ENCODE results near the gene INSRR.

Gene INSRR

DNA sequence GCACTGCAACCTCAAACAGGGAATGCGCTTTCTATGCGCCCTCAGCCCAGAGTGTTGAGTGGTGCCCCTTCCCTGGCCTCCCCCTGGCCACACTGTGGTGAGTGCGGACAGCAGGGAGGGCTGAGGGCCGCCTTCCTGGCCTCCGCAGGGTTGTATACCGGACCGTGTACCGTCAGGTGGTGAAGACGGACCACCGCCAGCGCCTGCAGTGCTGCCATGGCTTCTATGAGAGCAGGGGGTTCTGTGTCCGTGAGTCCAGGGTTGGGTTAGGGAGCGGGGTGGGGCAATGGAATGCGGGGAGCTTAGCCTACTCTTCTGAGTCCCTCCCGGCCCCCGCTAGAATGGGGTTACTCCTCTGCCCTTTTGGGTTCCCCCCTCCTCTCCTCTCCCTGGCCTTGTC, 46.3 kb upstream of the INSRR start:
- Histone ChIP-seq H2BK15ac (ENCODE audit: low read length) (peak overlapping the region; percentile 58), H3K23ac (ENCODE audit: low read depth, low read length, poor library complexity) (no peak overlapping the region), H4K8ac (ENCODE audit: low read depth, low read length) (peak overlapping the region; percentile 43), H3K4me3 (ENCODE audit: low read length in 2 of 2) (no peak overlapping the region), H3K27ac (replicated peaks; ENCODE audit: low read length) (no peak overlapping the region), H3K27me3 (ENCODE audit: control insufficient read depth in 3 of 3, insufficient read depth in 3 of 3, low read depth in 1 of 3, low read length in 3 of 3) (peaks cover 0 to 14% (median 0%) of the 10 kb centered on the region in 3 experiments), H3K9ac (ENCODE audit: low read depth, low read length, poor library complexity) (no peak overlapping the region), H2BK120ac (ENCODE audit: low read depth, low read length) (no peak overlapping the region), H3K18ac (ENCODE audit: low read length) (no peak overlapping the region), H4K91ac (ENCODE audit: low read depth, low read length, poor library complexity) (peak overlapping the region; percentile 53), H3K79me1 (ENCODE audit: low read depth, low read length) (no peaks in the 10 kb centered on the region), H2AFZ (ENCODE audit: low read length) (no peak overlapping the region), H3K4ac (ENCODE audit: low read length) (peak overlapping the region; percentile 37), H3K14ac (ENCODE audit: low read length) (peak overlapping the region; percentile 71), H3K36me3 (replicated peaks in 1 of 2; ENCODE audit: control insufficient read depth in 2 of 2, insufficient read depth in 2 of 2, low read length in 2 of 2) (no peaks in the 10 kb centered on the region), H2BK12ac (ENCODE audit: low read length) (peak overlapping the region; percentile 41), H2AK5ac (ENCODE audit: low read depth, low read length) (peak overlapping the region; percentile 56), H3K9me3 (replicated peaks in 1 of 2; ENCODE audit: control insufficient read depth in 2 of 2, insufficient read depth in 1 of 2, low read depth in 1 of 2, low read length in 2 of 2) (peaks cover 0 to 3% of the 10 kb centered on the region in 2 donors), H3K4me1 (ENCODE audit: control insufficient read depth in 2 of 2, insufficient read depth in 1 of 2, low read depth in 1 of 2, low read length in 2 of 2) (peaks cover 0 to 5% of the 10 kb centered on the region in 2 donors), H2BK5ac (ENCODE audit: low read length) (no peak overlapping the region), H3K4me2 (ENCODE audit: insufficient read depth, low read length, poor library complexity, severe bottlenecking) (no peak overlapping the region)
- WGBS, 2 donors (ENCODE audit: extremely low coverage in 2 of 2, insufficient read length in 2 of 2, insufficient replicate concordance in 1 of 2): no CpG with 5 or more reads among the region's 16 CpGs
- DNase-seq (ENCODE audit: low spot score): no peak

DNA sequence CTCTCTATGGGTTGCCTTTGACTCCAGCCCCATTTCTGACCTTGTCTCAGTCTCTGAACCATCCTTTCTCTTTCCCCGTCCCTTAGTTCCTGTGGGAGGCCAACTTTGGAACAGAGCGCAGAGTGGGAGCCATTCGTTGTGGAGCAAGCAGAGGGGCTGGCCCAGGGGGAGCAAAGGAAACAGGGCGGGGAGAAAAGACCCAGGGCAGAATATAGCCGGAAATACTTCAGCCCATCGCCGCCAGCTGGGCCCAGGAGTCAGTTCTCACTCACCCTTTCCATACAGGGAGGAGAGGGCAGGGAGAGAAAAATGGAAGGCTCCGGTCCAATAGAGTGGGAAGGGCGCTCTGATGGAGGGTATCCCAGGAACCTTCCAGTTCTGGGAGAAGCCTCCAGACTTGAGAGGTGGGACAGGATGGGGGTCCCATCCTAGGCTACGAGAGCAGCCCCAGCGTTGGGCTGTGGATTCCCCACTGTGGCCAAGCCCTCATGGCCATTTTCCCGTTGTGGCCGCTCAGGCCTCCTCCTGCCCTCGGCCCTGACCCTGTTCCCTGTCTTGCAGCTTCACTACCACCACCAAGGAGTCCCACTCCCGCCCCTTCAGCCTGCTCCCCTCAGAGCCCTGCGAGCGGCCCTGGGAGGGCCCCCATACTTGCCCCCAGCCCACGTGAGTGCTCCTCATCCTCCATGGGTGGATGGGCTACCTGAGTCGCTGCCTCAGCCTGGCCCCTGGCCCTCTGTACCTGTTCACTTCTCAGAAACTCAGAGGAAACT, 45.5 kb upstream of the INSRR start:
- H3K4me3 ChIP-seq (ENCODE audit: low read length in 2 of 2): no peak overlapping the region
- H2BK12ac ChIP-seq (ENCODE audit: low read length): peak overlapping the region; percentile 58
- H2BK5ac ChIP-seq (ENCODE audit: low read length): no peak overlapping the region
- H3K14ac ChIP-seq (ENCODE audit: low read length): no peak overlapping the region
- H3K23ac ChIP-seq (ENCODE audit: low read depth, low read length, poor library complexity): no peak overlapping the region
- H3K27ac ChIP-seq (replicated peaks; ENCODE audit: low read length): no peak overlapping the region
- H4K8ac ChIP-seq (ENCODE audit: low read depth, low read length): no peak overlapping the region
- peaks cover 0 to 5% of the 10 kb centered on the region in 2 donors for H3K4me1 ChIP-seq (ENCODE audit: control insufficient read depth in 2 of 2, insufficient read depth in 1 of 2, low read depth in 1 of 2, low read length in 2 of 2)
- H3K9ac ChIP-seq (ENCODE audit: low read depth, low read length, poor library complexity): no peak overlapping the region
- H4K91ac ChIP-seq (ENCODE audit: low read depth, low read length, poor library complexity): peak overlapping the region; percentile 53
- H3K9me3 ChIP-seq (replicated peaks in 1 of 2; ENCODE audit: control insufficient read depth in 2 of 2, insufficient read depth in 1 of 2, low read depth in 1 of 2, low read length in 2 of 2): peaks cover 0 to 3% of the 10 kb centered on the region in 2 donors
- DNase-seq (ENCODE audit: low spot score): no peak
- peak overlapping the region; percentile 9 for H2BK120ac ChIP-seq (ENCODE audit: low read depth, low read length)
- peak overlapping the region; percentile 70 for H2AK5ac ChIP-seq (ENCODE audit: low read depth, low read length)
- WGBS, 2 donors (ENCODE audit: extremely low coverage in 2 of 2, insufficient read length in 2 of 2, insufficient replicate concordance in 1 of 2): no CpG with 5 or more reads among the region's 19 CpGs
- peak overlapping the region; percentile 37 for H2AFZ ChIP-seq (ENCODE audit: low read length)
- H2BK15ac ChIP-seq (ENCODE audit: low read length): no peak overlapping the region
- no peak overlapping the region for H3K4ac ChIP-seq (ENCODE audit: low read length)
- H3K18ac ChIP-seq (ENCODE audit: low read length): peak overlapping the region; percentile 80
- H3K27me3 ChIP-seq (ENCODE audit: control insufficient read depth in 3 of 3, insufficient read depth in 3 of 3, low read depth in 1 of 3, low read length in 3 of 3): peaks cover 0 to 14% (median 0%) of the 10 kb centered on the region in 3 experiments
- H3K36me3 ChIP-seq (replicated peaks in 1 of 2; ENCODE audit: control insufficient read depth in 2 of 2, insufficient read depth in 2 of 2, low read length in 2 of 2): no peaks in the 10 kb centered on the region
- no peaks in the 10 kb centered on the region for H3K79me1 ChIP-seq (ENCODE audit: low read depth, low read length)
- no peak overlapping the region for H3K4me2 ChIP-seq (ENCODE audit: insufficient read depth, low read length, poor library complexity, severe bottlenecking)

DNA sequence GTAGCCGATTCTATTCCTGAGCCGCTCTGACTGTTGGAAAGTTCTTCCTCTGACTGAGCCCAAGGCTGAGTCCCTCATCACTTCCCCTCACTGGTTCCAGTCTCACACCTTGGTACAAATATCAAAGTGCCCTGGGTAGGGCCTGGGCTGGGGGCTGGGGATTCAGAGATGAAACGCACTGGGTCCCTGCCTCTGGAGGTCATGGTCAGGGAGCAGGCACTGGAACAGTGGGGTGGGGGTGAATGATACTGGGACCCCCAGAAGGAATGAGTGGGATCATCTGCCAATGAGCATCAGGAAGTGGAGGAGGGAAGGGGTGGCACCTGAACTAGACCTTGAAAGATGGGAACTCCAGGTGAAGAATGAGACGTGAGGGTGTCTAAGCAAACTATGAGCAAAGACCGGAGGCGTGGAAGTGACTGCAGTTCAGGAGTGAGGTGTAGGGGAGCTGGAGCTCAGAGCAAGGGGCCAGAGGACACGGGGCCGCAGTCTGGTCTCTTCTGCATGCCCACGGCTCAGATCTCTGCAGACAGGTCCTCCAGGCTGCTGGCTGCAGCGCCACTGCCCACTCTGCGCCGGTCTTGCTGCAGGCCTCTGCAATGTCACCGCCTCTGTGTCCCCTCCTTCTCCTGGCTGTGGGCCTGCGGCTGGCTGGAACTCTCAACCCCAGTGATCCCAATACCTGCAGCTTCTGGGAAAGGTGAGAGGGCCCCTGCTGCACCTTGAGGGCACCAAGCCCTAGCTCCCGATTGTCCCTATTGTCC, 44.6 kb upstream of the INSRR start:
- Histone ChIP-seq H3K36me3 (replicated peaks in 1 of 2; ENCODE audit: control insufficient read depth in 2 of 2, insufficient read depth in 2 of 2, low read length in 2 of 2) (no peaks in the 10 kb centered on the region), H2BK120ac (ENCODE audit: low read depth, low read length) (no peak overlapping the region), H3K27me3 (ENCODE audit: control insufficient read depth in 3 of 3, insufficient read depth in 3 of 3, low read depth in 1 of 3, low read length in 3 of 3) (peaks cover 0 to 14% (median 0%) of the 10 kb centered on the region in 3 experiments), H3K23ac (ENCODE audit: low read depth, low read length, poor library complexity) (peak overlapping the region; percentile 50), H3K4ac (ENCODE audit: low read length) (no peak overlapping the region), H3K79me1 (ENCODE audit: low read depth, low read length) (no peaks in the 10 kb centered on the region), H4K8ac (ENCODE audit: low read depth, low read length) (no peak overlapping the region), H3K4me3 (ENCODE audit: low read length in 2 of 2) (no peak overlapping the region), H3K4me2 (ENCODE audit: insufficient read depth, low read length, poor library complexity, severe bottlenecking) (no peak overlapping the region), H2AFZ (ENCODE audit: low read length) (no peak overlapping the region), H4K91ac (ENCODE audit: low read depth, low read length, poor library complexity) (no peak overlapping the region), H2BK15ac (ENCODE audit: low read length) (peak overlapping the region; percentile 58), H2BK12ac (ENCODE audit: low read length) (peak overlapping the region; percentile 16), H2BK5ac (ENCODE audit: low read length) (no peak overlapping the region), H2AK5ac (ENCODE audit: low read depth, low read length) (peak overlapping the region; percentile 70), H3K18ac (ENCODE audit: low read length) (no peak overlapping the region), H3K9me3 (replicated peaks in 1 of 2; ENCODE audit: control insufficient read depth in 2 of 2, insufficient read depth in 1 of 2, low read depth in 1 of 2, low read length in 2 of 2) (peaks cover 0 to 3% of the 10 kb centered on the region in 2 donors), H3K14ac (ENCODE audit: low read length) (no peak overlapping the region), H3K9ac (ENCODE audit: low read depth, low read length, poor library complexity) (peak overlapping the region; percentile 30), H3K4me1 (ENCODE audit: control insufficient read depth in 2 of 2, insufficient read depth in 1 of 2, low read depth in 1 of 2, low read length in 2 of 2) (peaks cover 2 to 5% of the 10 kb centered on the region in 2 donors), H3K27ac (replicated peaks; ENCODE audit: low read length) (no peak overlapping the region)
- no CpG with 5 or more reads among the region's 15 CpGs for WGBS, 2 donors (ENCODE audit: extremely low coverage in 2 of 2, insufficient read length in 2 of 2, insufficient replicate concordance in 1 of 2)
- DNase-seq (ENCODE audit: low spot score): no peak
